ENCODE measurements around the gene SLC41A1. TPM values are rescaled to one million over a fixed set of nuclear protein-coding genes. Genes with fewer than 3 reads are reported as not detected.

Gene SLC41A1
- total and polyA plus RNA-seq, 2 experiments from 2014 or later = 11.8 to 30.0 TPM

DNA sequence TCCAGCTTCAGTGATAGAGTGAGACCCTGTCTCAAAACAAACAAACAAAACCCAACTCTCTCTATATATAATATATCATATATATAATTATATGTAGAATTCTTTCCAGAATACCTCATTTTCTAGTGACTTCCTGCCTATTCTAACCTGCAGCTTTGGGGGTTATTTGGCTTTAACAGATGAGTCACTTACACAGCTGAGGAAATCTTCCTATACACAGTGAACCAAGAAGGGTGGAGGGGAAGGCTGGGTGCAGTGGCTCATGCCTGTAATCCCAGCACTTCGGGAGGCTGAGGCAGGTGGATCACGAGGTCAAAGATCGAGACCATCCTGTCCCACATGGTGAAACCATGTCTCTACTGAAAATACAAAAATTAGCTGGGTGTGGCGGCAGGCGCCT lies 47.0 kb downstream of the SLC41A1 start:
- ATAC-seq (no peak), DNase-seq (ENCODE audit: low spot score) (no peak)
- TF ChIP-seq, protein P1, sequence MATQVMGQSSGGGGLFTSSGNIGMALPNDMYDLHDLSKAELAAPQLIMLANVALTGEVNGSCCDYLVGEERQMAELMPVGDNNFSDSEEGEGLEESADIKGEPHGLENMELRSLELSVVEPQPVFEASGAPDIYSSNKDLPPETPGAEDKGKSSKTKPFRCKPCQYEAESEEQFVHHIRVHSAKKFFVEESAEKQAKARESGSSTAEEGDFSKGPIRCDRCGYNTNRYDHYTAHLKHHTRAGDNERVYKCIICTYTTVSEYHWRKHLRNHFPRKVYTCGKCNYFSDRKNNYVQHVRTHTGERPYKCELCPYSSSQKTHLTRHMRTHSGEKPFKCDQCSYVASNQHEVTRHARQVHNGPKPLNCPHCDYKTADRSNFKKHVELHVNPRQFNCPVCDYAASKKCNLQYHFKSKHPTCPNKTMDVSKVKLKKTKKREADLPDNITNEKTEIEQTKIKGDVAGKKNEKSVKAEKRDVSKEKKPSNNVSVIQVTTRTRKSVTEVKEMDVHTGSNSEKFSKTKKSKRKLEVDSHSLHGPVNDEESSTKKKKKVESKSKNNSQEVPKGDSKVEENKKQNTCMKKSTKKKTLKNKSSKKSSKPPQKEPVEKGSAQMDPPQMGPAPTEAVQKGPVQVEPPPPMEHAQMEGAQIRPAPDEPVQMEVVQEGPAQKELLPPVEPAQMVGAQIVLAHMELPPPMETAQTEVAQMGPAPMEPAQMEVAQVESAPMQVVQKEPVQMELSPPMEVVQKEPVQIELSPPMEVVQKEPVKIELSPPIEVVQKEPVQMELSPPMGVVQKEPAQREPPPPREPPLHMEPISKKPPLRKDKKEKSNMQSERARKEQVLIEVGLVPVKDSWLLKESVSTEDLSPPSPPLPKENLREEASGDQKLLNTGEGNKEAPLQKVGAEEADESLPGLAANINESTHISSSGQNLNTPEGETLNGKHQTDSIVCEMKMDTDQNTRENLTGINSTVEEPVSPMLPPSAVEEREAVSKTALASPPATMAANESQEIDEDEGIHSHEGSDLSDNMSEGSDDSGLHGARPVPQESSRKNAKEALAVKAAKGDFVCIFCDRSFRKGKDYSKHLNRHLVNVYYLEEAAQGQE (IDR thresholded peaks at IDR 0.05; ENCODE audit: unreplicated experiment) = no peak
- TF ChIP-seq CREB1 (CRISPR knock-in tag; IDR thresholded peaks at IDR 0.05; ENCODE audit: low read depth) (no peak), JUNB (IDR thresholded peaks at IDR 0.05; ENCODE audit: unreplicated experiment) (no peak), ETS1 (IDR thresholded peaks at IDR 0.05) (no peak)
- TF ChIP-seq, protein P2, sequence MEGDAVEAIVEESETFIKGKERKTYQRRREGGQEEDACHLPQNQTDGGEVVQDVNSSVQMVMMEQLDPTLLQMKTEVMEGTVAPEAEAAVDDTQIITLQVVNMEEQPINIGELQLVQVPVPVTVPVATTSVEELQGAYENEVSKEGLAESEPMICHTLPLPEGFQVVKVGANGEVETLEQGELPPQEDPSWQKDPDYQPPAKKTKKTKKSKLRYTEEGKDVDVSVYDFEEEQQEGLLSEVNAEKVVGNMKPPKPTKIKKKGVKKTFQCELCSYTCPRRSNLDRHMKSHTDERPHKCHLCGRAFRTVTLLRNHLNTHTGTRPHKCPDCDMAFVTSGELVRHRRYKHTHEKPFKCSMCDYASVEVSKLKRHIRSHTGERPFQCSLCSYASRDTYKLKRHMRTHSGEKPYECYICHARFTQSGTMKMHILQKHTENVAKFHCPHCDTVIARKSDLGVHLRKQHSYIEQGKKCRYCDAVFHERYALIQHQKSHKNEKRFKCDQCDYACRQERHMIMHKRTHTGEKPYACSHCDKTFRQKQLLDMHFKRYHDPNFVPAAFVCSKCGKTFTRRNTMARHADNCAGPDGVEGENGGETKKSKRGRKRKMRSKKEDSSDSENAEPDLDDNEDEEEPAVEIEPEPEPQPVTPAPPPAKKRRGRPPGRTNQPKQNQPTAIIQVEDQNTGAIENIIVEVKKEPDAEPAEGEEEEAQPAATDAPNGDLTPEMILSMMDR (conservative IDR thresholded peaks at IDR 0.05; ENCODE audit: low read depth in 2 of 2) = no peak
- H3K4me1 ChIP-seq (ENCODE audit: insufficient read depth) = no peaks in the 10 kb centered on the region
- H3K27me3 Mint-ChIP-seq (ENCODE audit: insufficient read depth, low read depth, poor library complexity) = peaks cover 2% of the 10 kb centered on the region
- no peak overlapping the region for H2AFZ ChIP-seq
- H3K4me3 Mint-ChIP-seq = no peak overlapping the region
- no peak overlapping the region for H3K27ac ChIP-seq (ENCODE audit: low read depth)
- 0 out of 2 replicates have a peak, but pooled peaks cover 3% of the 10 kb centered on the region for H3F3A ChIP-seq (replicated peaks; ENCODE audit: low read depth)
- no peak overlapping the region for H3K4me3 ChIP-seq
- no peaks in the 10 kb centered on the region for H3K27me3 ChIP-seq (ENCODE audit: insufficient read depth)
- 0 out of 3 replicates have a peak, but pooled peaks cover 3% of the 10 kb centered on the region for H3K4me1 Mint-ChIP-seq
- no peaks in the 10 kb centered on the region for H3K36me3 Mint-ChIP-seq (ENCODE audit: low read depth)
- no peak overlapping the region for H3K4me2 ChIP-seq
- no peaks in the 10 kb centered on the region for H3K79me2 ChIP-seq (replicated peaks; ENCODE audit: insufficient read depth)
- H4K20me1 ChIP-seq (replicated peaks; ENCODE audit: insufficient read depth) = no peaks in the 10 kb centered on the region
- no peak overlapping the region for H3K27ac Mint-ChIP-seq
- H3K36me3 ChIP-seq (ENCODE audit: insufficient read depth) = no peaks in the 10 kb centered on the region
- H3K9me2 ChIP-seq (ENCODE audit: insufficient read depth) = no peaks in the 10 kb centered on the region
- H3K9me3 Mint-ChIP-seq = no peaks in the 10 kb centered on the region

DNA sequence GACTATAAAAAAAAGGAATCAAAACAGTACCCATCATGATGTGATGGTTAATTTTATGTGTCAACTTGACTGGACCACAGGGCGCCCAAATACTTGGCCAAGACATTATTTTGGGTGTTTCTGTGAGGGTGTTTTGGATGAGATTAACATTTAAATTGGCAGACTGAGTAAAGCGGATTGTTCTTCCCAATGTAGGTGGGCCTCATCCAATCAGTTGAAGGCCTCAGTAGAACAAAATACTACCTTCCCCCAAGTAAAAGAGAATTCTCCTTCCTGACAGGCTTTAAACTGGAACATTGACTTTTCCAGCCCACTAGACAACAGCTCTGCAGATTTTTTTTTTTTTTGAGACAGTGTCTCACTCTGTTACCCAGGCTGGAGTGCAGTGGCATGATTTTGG lies 48.4 kb downstream of the SLC41A1 start:
- Histone ChIP-seq H3K27ac (ENCODE audit: low read depth) (no peak overlapping the region), H3K36me3 (ENCODE audit: insufficient read depth) (no peaks in the 10 kb centered on the region), H3K79me2 (replicated peaks; ENCODE audit: insufficient read depth) (no peaks in the 10 kb centered on the region), H3K9me2 (ENCODE audit: insufficient read depth) (no peaks in the 10 kb centered on the region), H3K4me2 (no peak overlapping the region), H3K4me1 (ENCODE audit: insufficient read depth) (no peaks in the 10 kb centered on the region), H2AFZ (no peak overlapping the region), H4K20me1 (replicated peaks; ENCODE audit: insufficient read depth) (no peaks in the 10 kb centered on the region), H3F3A (replicated peaks; ENCODE audit: low read depth) (no peaks in the 10 kb centered on the region), H3K27me3 (ENCODE audit: insufficient read depth) (no peaks in the 10 kb centered on the region), H3K4me3 (no peak overlapping the region)
- no peak for DNase-seq (ENCODE audit: low spot score)
- Mint-ChIP-seq H3K4me3 (no peak overlapping the region), H3K36me3 (ENCODE audit: low read depth) (no peaks in the 10 kb centered on the region), H3K9me3 (no peaks in the 10 kb centered on the region), H3K27me3 (ENCODE audit: insufficient read depth, low read depth, poor library complexity) (peaks cover 5% of the 10 kb centered on the region), H3K4me1 (no peaks in the 10 kb centered on the region), H3K27ac (no peak overlapping the region)
- ATAC-seq = no peak
- TF ChIP-seq, protein P1 (IDR thresholded peaks at IDR 0.05; ENCODE audit: unreplicated experiment) = no peak
